Thoracic aorta (tissue), 2 donors: Measurements from ENCODE around the gene TOP3A. TPM values are rescaled to one million over a fixed set of nuclear protein-coding genes. Genes with fewer than 3 reads are reported as not detected.

Source experiments
- ATAC-seq: fragments of 150-250 bp; one replicate; pipeline ENCODE4 v1.8.0; 2017; ENCODE audit warnings: low read depth; ENCODE audit not compliant: insufficient number of reproducible peaks, low FRiP score
- DNase-seq: peaks from one replicate; pipeline ENCODE4 v3.0.0-alpha.2; 2020; ENCODE audit warnings: low spot score
- H3K27ac ChIP-seq, 2 donors: fragments of 200-600 bp; sonication (generic); 1 replicate in 1 of 2; 2 replicates in 1 of 2; pipeline ENCODE4 v1.5.1; 2016; ENCODE audit warnings: mild to moderate bottlenecking in 2 of 2, moderate library complexity in 2 of 2
- H3K27me3 ChIP-seq: fragments of 200-600 bp; sonication (generic); replicated peaks from 2 replicates; pipeline ENCODE4 v1.6.0; 2016; ENCODE audit warnings: mild to moderate bottlenecking; ENCODE audit not compliant: insufficient read depth
- H3K36me3 ChIP-seq: fragments of 200-600 bp; sonication (generic); one replicate; pipeline ENCODE4 v1.5.1; 2016
- H3K4me1 ChIP-seq, 2 donors: fragments of 200-600 bp; sonication (generic); 1 replicate in 1 of 2; 2 replicates in 1 of 2; pipeline versions ENCODE4 v1.5.1 to v1.6.0; 2016; ENCODE audit warnings: low read depth in 2 of 2, mild to moderate bottlenecking in 1 of 2; ENCODE audit not compliant: control insufficient read depth in 1 of 2
- H3K4me3 ChIP-seq: fragments of 200-600 bp; sonication (generic); 2 replicates; pipeline ENCODE4 v1.5.1; 2016; ENCODE audit warnings: mild to moderate bottlenecking
- H3K9me3 ChIP-seq: fragments of 200-600 bp; sonication (generic); 2 replicates; pipeline ENCODE4 v1.5.1; 2016
- CTCF ChIP-seq: fragments of 200-600 bp; sonication (generic); IDR thresholded peaks from one replicate; pipeline ENCODE4 v1.5.1; 2019; ENCODE audit warnings: antibody characterized with exemption
- total RNA-seq, 2 donors: library from RNA; depleted of rRNA; stranded (reverse); fragments of >200 nt; gene quantifications; one replicate each; pipeline versions ENCODE4 v1.1.0 to v1.2.3, GENCODE V29; 2016

TOP3A gene
- total RNA-seq, 2 donors from 2014 or later: 33.4 to 54.6 TPM

- Histone ChIP-seq H3K4me1 (no peaks in the 10 kb centered on the region), H3K27me3 (no peaks in the 10 kb centered on the region), H3K27ac (no peak overlapping the region), H3K9me3 (no peaks in the 10 kb centered on the region), H3K36me3 (peaks cover 66% of the 10 kb centered on the region), H3K4me3 (no peak overlapping the region)
- DNase-seq (no peak), ATAC-seq (no peak)
- TF ChIP-seq CTCF: no peak
These were observed 68.6 kb downstream of the TOP3A start for GRCh38 chr17:18246109-18246725.

GRCh38 chr17:18245038-18245776, 69.6 kb downstream of the TOP3A start:
- DNase-seq (no peak), ATAC-seq (no peak)
- H3K9me3 ChIP-seq: no peaks in the 10 kb centered on the region
- no peaks in the 10 kb centered on the region for H3K4me1 ChIP-seq
- no peak for TF ChIP-seq CTCF
- H3K4me3 ChIP-seq: no peak overlapping the region
- H3K36me3 ChIP-seq: peaks cover 59% of the 10 kb centered on the region
- H3K27ac ChIP-seq: no peak overlapping the region
- no peaks in the 10 kb centered on the region for H3K27me3 ChIP-seq

DNA sequence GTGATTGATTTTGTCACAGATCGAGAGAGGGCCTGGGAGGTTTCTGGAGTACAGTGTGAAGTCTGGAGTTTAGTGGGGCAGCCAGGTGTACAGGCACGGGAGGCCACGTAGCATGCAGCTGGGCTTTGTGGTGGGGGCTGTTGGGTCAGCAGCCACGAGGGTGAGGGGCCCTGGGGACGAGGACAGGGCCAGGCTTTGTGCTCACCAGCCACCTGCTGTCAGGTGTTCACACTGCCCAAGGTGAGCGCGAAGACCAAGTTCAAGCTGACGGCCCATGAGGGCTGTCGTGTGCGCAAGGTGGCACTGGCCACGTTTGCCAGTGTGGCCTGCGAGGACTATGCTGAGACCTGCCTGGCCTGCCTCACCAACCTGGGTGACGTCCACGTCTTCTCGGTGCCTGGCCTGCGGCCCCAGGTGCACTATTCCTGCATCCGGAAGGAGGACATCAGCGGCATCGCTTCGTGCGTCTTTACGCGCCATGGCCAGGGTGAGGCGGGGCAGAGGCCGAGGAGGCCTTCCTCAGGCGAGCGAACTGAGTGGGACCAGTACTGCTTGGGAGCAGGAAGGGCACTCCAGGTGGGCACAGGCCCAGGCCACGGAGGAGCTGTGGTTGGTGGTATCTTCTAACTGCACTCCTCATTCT, 73.4 kb downstream of the TOP3A start:
- Histone ChIP-seq H3K9me3 (no peaks in the 10 kb centered on the region), H3K4me1 (no peaks in the 10 kb centered on the region), H3K36me3 (peaks cover 42% of the 10 kb centered on the region), H3K27me3 (no peaks in the 10 kb centered on the region), H3K27ac (no peak overlapping the region), H3K4me3 (no peak overlapping the region)
- ATAC-seq: no peak
- TF ChIP-seq CTCF: no peak
- DNase-seq: no peak

DNA sequence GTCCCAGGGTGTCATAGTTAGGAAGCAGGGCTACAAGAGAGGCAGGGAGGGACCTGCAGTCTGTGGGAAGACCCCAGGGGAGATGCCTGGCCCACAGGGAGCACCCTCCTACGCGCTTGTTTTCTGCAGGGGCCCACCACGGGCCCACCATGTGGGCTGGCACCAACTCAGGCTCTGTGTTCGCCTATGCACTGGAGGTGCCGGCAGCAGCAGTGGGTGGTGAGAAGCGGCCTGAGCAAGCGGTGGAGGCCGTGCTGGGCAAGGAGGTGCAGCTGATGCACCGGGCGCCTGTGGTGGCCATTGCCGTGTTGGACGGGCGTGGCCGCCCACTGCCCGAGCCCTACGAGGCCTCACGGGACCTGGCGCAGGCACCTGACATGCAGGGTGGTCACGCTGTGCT, 74.3 kb downstream of the TOP3A start:
- no peaks in the 10 kb centered on the region for H3K9me3 ChIP-seq
- no peak for ATAC-seq
- no peak overlapping the region for H3K4me3 ChIP-seq
- H3K27me3 ChIP-seq: no peaks in the 10 kb centered on the region
- H3K36me3 ChIP-seq: peaks cover 33% of the 10 kb centered on the region
- no peak for TF ChIP-seq CTCF
- no peak for DNase-seq
- H3K27ac ChIP-seq: no peak overlapping the region
- peaks cover 0 to 3% of the 10 kb centered on the region in 2 donors for H3K4me1 ChIP-seq

DNA sequence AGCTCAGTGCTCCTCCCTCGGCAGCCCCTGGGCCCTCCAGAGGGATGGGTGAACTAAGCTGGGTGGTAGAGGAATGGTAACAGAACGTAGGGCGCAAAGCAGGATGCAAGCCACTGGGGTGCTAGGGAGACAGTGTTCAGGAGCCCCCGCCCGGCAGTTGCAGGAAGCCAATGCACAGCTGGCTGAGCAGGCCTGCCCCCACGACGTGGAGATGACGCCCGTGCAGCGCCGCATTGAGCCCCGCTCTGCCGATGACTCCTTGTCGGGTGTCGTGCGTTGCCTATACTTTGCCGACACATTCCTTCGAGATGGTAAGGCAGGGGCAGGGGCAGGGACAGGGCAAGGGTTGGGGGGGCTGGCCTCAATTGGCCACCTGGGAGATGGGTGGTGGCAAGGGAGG, 76.5 kb downstream of the TOP3A start:
- ATAC-seq (no peak), DNase-seq (no peak)
- peaks cover 0 to 6% of the 10 kb centered on the region in 2 donors for H3K4me1 ChIP-seq
- no peak overlapping the region for H3K4me3 ChIP-seq
- no peak overlapping the region for H3K27ac ChIP-seq
- H3K9me3 ChIP-seq: no peaks in the 10 kb centered on the region
- no peaks in the 10 kb centered on the region for H3K27me3 ChIP-seq
- peaks cover 34% of the 10 kb centered on the region for H3K36me3 ChIP-seq
- no peak for TF ChIP-seq CTCF
